Ascending aorta (tissue), 2 donors: ENCODE data around the gene EEF1G. TPM values are rescaled to one million over a fixed set of nuclear protein-coding genes. Genes with fewer than 3 reads are reported as not detected.
A peak's percentile ranks its signal among the peaks of the same experiment; 100 is the strongest.

ENCODE experiments used
- DNase-seq, 2 donors: peaks; one replicate each; pipeline ENCODE4 v3.0.0-alpha.2; 2019; ENCODE audit warnings: low spot score in 2 of 2
- H3K27ac ChIP-seq, 2 donors: fragments of 200-600 bp; sonication (generic); one replicate each; pipeline ENCODE4 v1.5.1; 2016 to 2017; ENCODE audit warnings: mild to moderate bottlenecking in 1 of 2
- H3K27me3 ChIP-seq: fragments of 200-600 bp; sonication (generic); one replicate; pipeline ENCODE4 v1.5.1; 2017
- H3K36me3 ChIP-seq, 2 donors: fragments of 200-600 bp; sonication (generic); one replicate each; pipeline ENCODE4 v1.5.1; 2016
- H3K4me1 ChIP-seq, 2 donors: fragments of 200-600 bp; sonication (generic); one replicate each; pipeline ENCODE4 v1.5.1; 2016 to 2017; ENCODE audit warnings: mild to moderate bottlenecking in 1 of 2
- H3K4me3 ChIP-seq, 2 donors: fragments of 200-600 bp; sonication (generic); one replicate each; pipeline ENCODE4 v1.5.1; 2016 to 2017; ENCODE audit warnings: mild to moderate bottlenecking in 1 of 2
- H3K9me3 ChIP-seq, 2 donors: fragments of 200-600 bp; sonication (generic); one replicate each; pipeline ENCODE4 v1.5.1; 2016
- intact Hi-C: fragments of 100-400 bp; cut with DNase I; formaldehyde crosslinking; loops from one replicate; pipeline ENCODE4 v1.15.1; 2023
- total RNA-seq: library from RNA; depleted of rRNA; stranded (reverse); fragments of >200 nt; gene quantifications from one replicate; pipeline ENCODE4 v1.1.0, GENCODE V29; 2016
- TF ChIP-seq, protein P1 (sequence below), 3 experiments: fragments of 200-600 bp in 2 of 3; fragments of 450-650 bp in 1 of 3; sonication (generic) in 2 of 3; IDR thresholded peaks; one replicate each; pipeline ENCODE4 v1.5.1; 2016 to 2019; ENCODE audit warnings: antibody characterized with exemption in 3 of 3, mild to moderate bottlenecking in 1 of 3, moderate library complexity in 1 of 3

The EEF1G gene
- total RNA-seq, 1 donor from 2014 or later, result 1,083 TPM

GRCh38 chr11:62615521-62615920, 41.8 kb upstream of the EEF1G start:
- Histone ChIP-seq H3K9me3 (no peaks in the 10 kb centered on the region), H3K4me3 (no peak overlapping the region), H3K36me3 (peaks cover 18 to 28% of the 10 kb centered on the region in 2 donors), H3K27ac (no peak overlapping the region), H3K27me3 (no peaks in the 10 kb centered on the region), H3K4me1 (peaks cover 9 to 22% of the 10 kb centered on the region in 2 donors)
- TF ChIP-seq, protein P1, sequence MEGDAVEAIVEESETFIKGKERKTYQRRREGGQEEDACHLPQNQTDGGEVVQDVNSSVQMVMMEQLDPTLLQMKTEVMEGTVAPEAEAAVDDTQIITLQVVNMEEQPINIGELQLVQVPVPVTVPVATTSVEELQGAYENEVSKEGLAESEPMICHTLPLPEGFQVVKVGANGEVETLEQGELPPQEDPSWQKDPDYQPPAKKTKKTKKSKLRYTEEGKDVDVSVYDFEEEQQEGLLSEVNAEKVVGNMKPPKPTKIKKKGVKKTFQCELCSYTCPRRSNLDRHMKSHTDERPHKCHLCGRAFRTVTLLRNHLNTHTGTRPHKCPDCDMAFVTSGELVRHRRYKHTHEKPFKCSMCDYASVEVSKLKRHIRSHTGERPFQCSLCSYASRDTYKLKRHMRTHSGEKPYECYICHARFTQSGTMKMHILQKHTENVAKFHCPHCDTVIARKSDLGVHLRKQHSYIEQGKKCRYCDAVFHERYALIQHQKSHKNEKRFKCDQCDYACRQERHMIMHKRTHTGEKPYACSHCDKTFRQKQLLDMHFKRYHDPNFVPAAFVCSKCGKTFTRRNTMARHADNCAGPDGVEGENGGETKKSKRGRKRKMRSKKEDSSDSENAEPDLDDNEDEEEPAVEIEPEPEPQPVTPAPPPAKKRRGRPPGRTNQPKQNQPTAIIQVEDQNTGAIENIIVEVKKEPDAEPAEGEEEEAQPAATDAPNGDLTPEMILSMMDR (IDR thresholded peaks at IDR 0.05), result no peak
- intact Hi-C loops, result no loop called here
- no peak for DNase-seq

- no peaks in the 10 kb centered on the region for H3K27me3 ChIP-seq
- H3K9me3 ChIP-seq, result no peaks in the 10 kb centered on the region
- no peak overlapping the region for H3K4me3 ChIP-seq
- H3K36me3 ChIP-seq, result peaks cover 27 to 38% of the 10 kb centered on the region in 2 donors
- no peak for DNase-seq
- peak overlapping the region; percentile 98 to 99 for H3K27ac ChIP-seq
- H3K4me1 ChIP-seq, result peaks cover 11 to 27% of the 10 kb centered on the region in 2 donors
- TF ChIP-seq, protein P1 (IDR thresholded peaks at IDR 0.05), result no peak
- intact Hi-C loops, result loop anchor here (5.0 kb wide), 1 partner anchor 218 kb away; the partner anchor contains the start of genes STX5 and TEX54
Observed at GRCh38 chr11:62614275-62614674, 40.6 kb upstream of the EEF1G start.

DNA sequence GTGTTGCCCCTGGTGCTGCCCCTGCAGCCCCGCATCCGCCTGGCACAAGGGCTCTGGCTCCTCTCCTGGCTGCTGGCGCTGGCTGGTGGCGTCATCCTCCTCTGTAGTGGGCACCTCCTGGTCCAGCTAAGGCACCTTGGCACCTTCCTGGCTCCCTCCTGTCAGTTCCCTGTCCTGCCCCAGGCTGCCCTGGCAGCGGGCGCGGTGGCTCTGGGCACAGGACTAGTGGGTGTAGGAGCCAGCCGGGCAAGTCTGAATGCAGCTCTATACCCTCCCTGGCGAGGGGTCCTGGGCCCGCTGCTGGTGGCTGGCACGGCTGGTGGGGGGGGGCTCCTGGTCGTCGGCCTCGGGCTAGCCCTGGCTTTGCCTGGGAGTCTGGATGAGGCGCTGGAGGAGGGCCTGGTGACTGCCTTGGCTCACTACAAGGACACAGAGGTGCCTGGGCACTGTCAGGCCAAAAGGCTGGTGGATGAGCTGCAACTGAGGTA, 39.6 kb upstream of the EEF1G start:
- peak in 1 of 2 donors; percentile 80 for DNase-seq

DNA sequence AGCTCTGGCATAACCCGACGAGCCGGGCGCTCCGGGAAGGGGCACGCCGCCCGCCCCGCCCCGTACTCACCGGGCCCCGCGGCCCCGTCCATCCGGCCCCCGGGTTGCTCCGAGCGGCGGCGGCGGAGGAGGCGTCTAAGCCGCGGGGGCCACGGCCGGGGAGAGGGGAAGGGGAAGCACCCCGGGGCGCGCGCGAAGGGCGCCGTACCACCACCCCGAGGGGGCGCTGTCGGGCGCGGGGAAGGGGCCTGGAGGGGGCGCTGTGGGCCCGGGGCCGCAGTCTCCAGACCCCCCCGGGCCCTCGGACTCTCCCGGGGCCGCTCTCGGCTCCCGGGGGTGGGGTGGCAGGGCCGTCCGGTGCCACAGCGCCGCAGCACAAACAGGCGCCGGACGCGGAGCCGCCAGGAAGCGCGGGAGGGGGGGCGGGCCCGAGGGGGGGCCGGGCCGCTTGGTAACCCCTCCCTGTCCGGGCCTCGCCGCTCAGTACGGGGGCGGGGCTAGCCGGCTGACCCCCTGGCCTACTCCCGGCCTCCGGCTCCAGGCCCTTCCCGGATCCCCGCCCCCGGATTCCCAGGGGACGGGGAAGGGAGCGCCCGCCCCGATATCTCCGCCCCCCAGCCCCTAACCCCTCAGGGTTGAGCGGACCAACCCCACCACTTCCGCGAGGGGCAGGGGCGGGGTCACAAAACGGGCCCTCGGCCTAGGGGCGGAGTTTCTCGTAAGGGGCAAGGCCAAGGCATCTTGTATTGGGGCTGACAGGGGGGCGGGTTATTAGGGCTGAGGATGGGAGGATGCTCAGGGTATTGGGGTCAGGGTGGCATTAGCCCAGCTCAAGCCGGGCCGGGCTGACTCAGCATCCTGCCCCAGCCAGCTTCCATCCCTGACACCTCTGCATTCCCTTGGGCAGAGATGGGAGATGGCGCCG, 38.9 kb upstream of the EEF1G start, which contains the start of the genes EML3 and ROM1:
Gene EML3, minus strand, starts transcription at position 410 of the 925 bp plus-strand sequence. Its CDS starts 318 bp downstream, at position 92.
Gene ROM1, plus strand, starts transcription at position 892 of the 925 bp plus-strand sequence. Its CDS starts 25 bp downstream, at position 917.
- TF ChIP-seq, protein P1 (IDR thresholded peaks at IDR 0.05), result peak; percentile 73 to 95 (median 87)
- Histone ChIP-seq H3K27me3 (no peaks in the 10 kb centered on the region), H3K4me3 (peak within 1 kb of the TSS; percentile 82 to 92), H3K36me3 (peaks cover 40 to 49% of the 10 kb centered on the region in 2 donors), H3K9me3 (no peaks in the 10 kb centered on the region), H3K27ac (peak within 1 kb of the TSS; percentile 98 to 99), H3K4me1 (peaks cover 11 to 27% of the 10 kb centered on the region in 2 donors)
- intact Hi-C loops, result loop anchor here (1.0 to 5.0 kb wide), 6 partner anchors 9 to 220 kb away; partner anchors contain the start of genes B3GAT3, C11orf98, CSKMT and INTS5
- peak; percentile 81 to 97 for DNase-seq

More for the DNA sequence above, 39.6 kb upstream of the EEF1G start:
- Histone ChIP-seq H3K27me3 (no peaks in the 10 kb centered on the region), H3K36me3 (peaks cover 34 to 44% of the 10 kb centered on the region in 2 donors), H3K27ac (peak overlapping the region; percentile 98 to 99), H3K4me1 (peaks cover 11 to 27% of the 10 kb centered on the region in 2 donors), H3K9me3 (no peaks in the 10 kb centered on the region), H3K4me3 (peak overlapping the region; percentile 82 to 92)
- TF ChIP-seq, protein P1 (IDR thresholded peaks at IDR 0.05), result no peak
- intact Hi-C loops, result loop anchor here (1.0 to 5.0 kb wide), 4 partner anchors 8 to 219 kb away; partner anchors contain the start of genes B3GAT3, C11orf98, CSKMT and INTS5

GRCh38 chr11:62611705-62612365, 38.1 kb upstream of the EEF1G start:
- H3K36me3 ChIP-seq, result peaks cover 45 to 50% of the 10 kb centered on the region in 2 donors
- no peaks in the 10 kb centered on the region for H3K9me3 ChIP-seq
- no peaks in the 10 kb centered on the region for H3K27me3 ChIP-seq
- TF ChIP-seq, protein P1 (IDR thresholded peaks at IDR 0.05), result no peak
- peak in 1 of 2 donors; percentile 78 for DNase-seq
- H3K4me1 ChIP-seq, result peaks cover 11 to 27% of the 10 kb centered on the region in 2 donors
- H3K4me3 ChIP-seq, result peak overlapping the region; percentile 82 to 92
- peak overlapping the region; percentile 98 to 99 for H3K27ac ChIP-seq
- intact Hi-C loops, result loop anchor here (1.0 to 5.0 kb wide), 5 partner anchors 10 to 220 kb away; partner anchors contain the start of genes C11orf98, CSKMT, INTS5 and STX5
